Activated CD4-positive, alpha-beta memory T cell treated with anti-CD3 and anti-CD28 coated beads, Interleukin-2, amount 10 ng/mL, durations not matched to agents 7 days and 5 days (primary cell): ENCODE measurements around the gene PKIB. TPM values are rescaled to one million over a fixed set of nuclear protein-coding genes. Genes with fewer than 3 reads are reported as not detected.

Experiments used
- total RNA-seq, 2 experiments: library from RNA; stranded (reverse); gene quantifications; one replicate each; pipeline ENCODE4 v1.2.3, GENCODE V29; 2021

Gene PKIB
- total RNA-seq, 2 experiments from 2014 or later = 0.65 to 0.86 TPM

Other genes with a start within 250 kb of the PKIB start
- gene HSF2, start 210.8 kb upstream of the PKIB start, total RNA-seq = 10 to 100 TPM; 12.0 to 13.3 TPM
- gene SERINC1, start 138.6 kb upstream of the PKIB start, total RNA-seq = 10 to 100 TPM; 81.5 to 83.2 TPM
- not detected for gene FABP7, start 169.3 kb downstream of the PKIB start, total RNA-seq
- under 1 TPM in 1 of 2 experiments, not detected in 1; 0.13 TPM for gene SMPDL3A, start 178.9 kb downstream of the PKIB start, total RNA-seq